GM19035 (cell line): ENCODE results near the gene LRRC57.

Source experiments
- ATAC-seq: cut with Tn5 transposase; IDR thresholded peaks from one replicate; pipeline ENCODE4 v1.9.1; 2021; ENCODE audit not compliant: unreplicated experiment

The LRRC57 gene

DNA sequence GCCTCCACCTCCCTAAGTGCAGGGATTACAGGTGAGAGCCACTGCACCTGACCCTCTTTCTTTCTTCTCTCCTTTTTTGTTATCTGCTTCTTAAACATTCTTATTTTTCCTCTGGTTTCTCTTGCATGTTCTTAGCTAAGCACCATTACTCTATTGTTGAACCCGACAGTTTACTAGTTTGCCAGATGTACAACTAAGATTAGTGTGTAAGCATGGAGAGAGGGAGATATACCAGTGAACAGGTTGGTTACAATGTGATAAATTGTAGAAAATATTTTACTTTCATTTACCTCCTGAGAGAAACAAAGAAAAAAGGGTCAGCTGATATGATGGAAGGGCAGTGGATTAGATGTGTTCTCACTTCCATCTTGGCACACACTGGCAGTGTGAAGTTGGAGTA is 5.0 kb upstream of the LRRC57 start:
- no peak for ATAC-seq

GRCh38 chr15:42549741-42550392 is 1.3 kb upstream of the LRRC57 start:
- ATAC-seq, result no peak

- peak; percentile 15 for ATAC-seq
Measured at GRCh38 chr15:42549032-42549491, 469 bp upstream of the LRRC57 start.

- peak; percentile 16 for ATAC-seq
Measured at GRCh38 chr15:42547918-42548248, 710 bp downstream of the LRRC57 start.

DNA sequence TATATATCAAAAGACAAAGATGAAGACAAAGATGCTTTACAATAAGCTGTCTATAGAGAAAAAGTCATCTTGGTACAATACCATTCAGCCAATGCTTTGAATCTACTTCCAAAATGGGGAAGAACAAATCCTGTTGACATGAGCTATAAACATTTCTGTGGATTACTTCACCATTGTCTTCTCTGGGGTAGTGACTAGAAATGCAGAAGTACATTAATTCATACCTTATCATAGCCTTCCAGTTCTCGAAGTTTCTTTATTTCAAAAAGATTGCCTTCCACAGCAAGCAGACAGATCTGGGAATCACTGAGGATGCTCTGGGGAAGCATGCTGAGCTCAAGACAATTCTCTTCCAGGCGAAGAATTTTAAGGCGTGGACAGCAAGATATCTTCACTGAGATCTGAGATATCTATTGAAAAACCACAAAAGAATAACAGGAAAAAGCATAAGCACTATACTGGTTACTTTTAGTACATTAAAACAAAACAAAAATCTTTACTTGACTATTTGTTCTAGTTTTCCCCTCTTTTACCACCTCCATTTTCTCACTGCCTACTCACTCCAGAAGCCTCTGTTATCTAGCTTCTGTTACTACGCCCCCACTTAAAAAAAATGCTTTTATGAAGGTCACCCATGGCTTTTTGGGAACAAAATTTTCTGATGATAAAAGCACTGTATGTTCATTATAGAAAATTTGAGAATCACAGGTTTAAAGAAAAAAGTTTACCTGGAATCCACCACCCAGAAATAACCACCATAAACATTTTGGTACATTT is 3.6 kb downstream of the LRRC57 start:
- ATAC-seq, result no peak

DNA sequence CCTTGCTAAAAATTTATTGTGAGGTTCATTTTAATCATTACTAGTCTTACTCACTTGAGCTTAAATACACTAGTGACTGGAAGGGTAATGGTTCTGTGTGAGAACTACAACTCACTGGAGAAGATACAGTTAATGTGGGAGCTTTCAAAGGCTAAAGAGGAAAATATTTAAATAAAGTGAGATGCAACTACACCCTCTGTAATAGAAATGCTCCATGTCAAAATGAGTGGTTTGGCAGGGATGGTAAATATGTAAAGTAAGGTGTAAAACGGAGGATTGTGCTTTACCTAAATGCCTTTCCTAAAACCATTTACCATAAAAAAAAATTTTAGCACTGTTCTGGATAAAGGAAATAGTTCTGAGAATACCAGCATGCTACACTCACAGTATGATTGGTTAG is 15.3 kb downstream of the LRRC57 start:
- no peak for ATAC-seq

- no peak for ATAC-seq
Measured at GRCh38 chr15:42528970-42529369, 19.6 kb downstream of the LRRC57 start.

- ATAC-seq, result no peak
Measured at GRCh38 chr15:42523331-42523730, 25.3 kb downstream of the LRRC57 start.

- no peak for ATAC-seq
Measured at GRCh38 chr15:42511007-42511391, 37.6 kb downstream of the LRRC57 start.

DNA sequence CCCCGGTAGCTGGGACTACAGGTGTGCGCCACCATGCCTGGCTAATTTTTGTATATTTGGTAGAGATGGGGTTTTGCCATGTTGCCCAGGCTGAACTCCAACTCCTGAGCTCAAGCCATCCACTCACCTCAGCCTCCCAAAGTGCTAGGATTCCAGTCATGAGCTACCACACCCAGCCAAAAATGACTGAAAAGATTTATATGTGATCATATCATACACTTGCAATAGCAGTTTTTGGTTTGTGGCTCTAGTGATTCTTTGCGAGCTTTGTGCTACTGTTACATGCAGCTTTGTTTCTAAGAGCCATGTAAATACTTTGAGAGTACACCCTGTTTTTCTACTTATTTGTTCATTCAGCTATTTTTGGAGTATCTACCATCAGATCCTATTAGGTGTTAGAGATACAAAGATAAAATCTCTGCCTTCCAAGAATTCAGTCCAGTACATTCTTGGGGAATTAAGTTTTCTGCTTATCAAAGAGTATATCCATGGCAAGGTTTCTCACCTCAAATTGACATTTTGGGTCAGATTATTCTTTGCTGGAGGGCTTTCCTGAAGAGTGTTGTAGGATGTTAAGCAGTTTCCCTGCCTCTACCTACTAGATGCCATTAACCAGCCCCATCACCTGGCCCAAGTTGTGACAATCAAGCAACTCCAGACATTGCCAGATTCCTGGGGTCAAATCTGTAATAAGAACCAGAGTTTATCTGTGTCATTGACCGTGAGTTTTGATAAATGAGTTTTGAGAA is 38.2 kb downstream of the LRRC57 start:
- ATAC-seq, result no peak

- no peak for ATAC-seq
Measured at GRCh38 chr15:42508263-42508690, 40.3 kb downstream of the LRRC57 start.

DNA sequence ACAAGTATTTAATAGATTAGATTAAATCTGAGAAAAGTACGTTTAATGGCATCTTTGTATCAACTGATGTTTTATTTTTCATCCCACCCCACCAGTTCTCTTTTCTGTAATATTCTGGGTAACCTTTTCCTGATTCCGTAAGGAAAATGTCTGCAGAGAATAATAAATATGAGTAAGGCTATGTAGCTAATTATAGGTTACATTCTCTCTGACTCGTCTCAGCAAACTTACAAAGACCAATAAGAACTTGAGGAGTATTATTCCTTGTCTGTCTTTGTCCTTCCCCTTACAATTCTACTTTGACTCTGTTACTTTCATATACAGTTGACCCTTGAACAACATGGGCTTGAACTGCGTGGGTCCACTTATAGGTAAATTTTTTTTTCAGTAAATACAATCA is 41.1 kb downstream of the LRRC57 start:
- ATAC-seq, result no peak

DNA sequence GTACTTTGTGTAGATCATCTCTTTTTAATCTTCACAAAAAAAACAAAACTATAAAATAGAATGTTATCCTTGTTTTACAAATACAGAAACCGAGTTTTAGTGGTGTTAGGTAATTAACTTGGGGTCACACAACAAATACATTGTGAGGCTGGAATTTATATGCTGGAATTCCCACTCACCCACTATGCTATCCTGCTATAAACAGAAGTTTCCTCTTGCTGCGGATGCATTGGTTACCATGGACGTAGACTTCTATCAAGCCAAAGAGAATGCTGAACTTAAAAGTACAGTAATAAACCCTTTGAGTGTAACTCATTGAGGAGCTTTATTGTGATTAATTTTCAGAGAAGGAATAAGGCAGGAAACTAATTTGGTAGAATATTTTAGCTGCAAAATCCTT is 44.0 kb downstream of the LRRC57 start:
- ATAC-seq, result peak; percentile 7

- ATAC-seq, result no peak
Measured at GRCh38 chr15:42503825-42504224, 44.8 kb downstream of the LRRC57 start.

GRCh38 chr15:42502477-42502876 is 46.1 kb downstream of the LRRC57 start:
- no peak for ATAC-seq

- no peak for ATAC-seq
Measured at GRCh38 chr15:42499858-42500609, 48.6 kb downstream of the LRRC57 start.

DNA sequence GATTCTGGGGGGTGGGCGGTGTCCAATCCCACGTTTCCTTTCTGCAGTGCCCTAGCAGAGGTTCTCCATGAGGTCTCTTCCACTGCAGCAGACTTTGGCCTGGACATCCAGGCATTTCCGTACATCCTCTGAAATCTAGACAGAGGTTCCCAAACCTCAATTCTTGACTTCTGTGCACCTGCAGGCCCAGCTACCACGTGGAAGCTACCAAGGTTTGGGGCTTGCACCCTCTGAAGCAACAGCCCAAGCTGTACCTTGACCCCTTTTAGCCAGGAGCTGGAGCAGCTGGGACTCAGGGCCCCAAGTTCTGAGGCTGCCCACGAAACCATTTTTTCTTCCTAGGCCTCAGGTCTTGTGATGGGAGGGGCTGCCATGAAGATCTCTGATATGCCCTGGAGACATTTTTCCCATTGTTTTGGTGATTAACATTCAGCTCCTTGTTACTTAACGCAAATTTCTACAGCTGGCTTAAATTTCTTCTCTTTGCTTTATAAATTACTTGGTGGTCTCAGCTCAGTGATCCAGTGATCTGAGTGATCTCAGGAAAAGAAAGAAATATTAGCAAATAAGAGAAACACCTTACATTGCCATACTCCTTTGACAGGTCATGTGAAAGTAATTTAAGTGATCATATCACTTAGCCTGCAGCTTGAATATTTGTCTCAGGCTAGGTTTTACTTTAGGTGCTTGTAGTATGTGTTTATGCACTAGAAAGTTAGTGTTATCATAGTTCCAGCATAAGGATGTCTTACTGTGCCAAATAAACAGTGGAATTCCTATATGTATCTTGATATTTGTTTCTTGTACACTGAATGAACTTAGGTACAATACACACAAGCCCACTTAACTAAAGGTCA is 50.2 kb downstream of the LRRC57 start:
- no peak for ATAC-seq

DNA sequence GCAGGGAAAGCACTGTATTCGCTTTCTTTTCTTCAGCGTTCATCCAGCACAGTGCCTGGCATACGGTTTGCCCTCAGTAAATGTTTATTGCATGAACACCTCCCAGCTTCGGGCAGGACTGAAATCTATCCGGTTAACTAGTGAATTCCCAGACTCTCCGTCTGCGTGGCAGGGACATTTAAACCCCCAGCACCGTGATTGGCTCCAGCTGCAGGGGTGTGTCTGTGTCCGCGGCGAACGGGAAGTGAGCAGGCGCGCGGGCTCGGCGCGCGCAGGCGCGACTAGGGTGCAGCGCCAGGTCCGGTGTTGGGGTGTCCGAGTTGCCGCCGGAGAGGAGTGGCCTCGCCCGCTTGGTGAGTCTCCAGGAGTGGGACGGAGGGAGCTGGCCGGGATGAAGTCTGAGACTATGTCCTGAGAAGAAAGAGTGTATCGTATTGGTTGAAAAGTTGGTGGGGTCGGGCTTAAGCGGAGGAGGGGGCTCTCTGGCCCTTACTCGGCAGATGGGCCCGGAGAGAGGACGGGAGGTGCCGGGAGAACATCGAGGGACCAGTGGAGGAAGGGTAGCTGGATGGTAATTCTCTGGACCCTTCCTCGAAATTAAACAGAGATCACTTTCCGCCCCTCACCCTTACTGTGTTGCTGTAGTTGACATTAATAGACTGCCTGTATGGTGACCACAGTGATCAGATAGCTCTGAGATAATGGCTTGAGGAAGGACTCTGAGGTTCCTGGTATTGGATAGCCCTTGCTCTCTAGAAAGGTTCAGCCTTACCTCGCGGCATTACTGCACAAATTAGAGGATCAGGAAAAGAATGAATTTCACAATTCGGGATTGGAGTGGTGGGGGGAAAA is 53.0 kb downstream of the LRRC57 start, which contains the start of gene SNAP23:
SNAP23 (plus strand) TSS at position 274 of the 852 bp plus-strand sequence. CDS start 16,213 bp downstream, outside the sequence.
- ATAC-seq, result peak; percentile 77

GRCh38 chr15:42494998-42495360 is 53.6 kb downstream of the LRRC57 start:
- ATAC-seq, result no peak
